GM12878 (cell line): ENCODE results near the gene FAM81A. TPM values are rescaled to one million over a fixed set of nuclear protein-coding genes. Genes with fewer than 3 reads are reported as not detected.
A peak's percentile ranks its signal among the peaks of the same experiment; 100 is the strongest.

Experiments used
- CHD1 ChIP-seq: IDR thresholded peaks from 2 replicates; pipeline ENCODE4 v1.6.1; 2012; ENCODE audit warnings: low read depth, low read length, improper control_type of control experiment
- CHD2 ChIP-seq: IDR thresholded peaks from 2 replicates; pipeline ENCODE4 v1.6.1; 2011; ENCODE audit warnings: low read depth, low read length, improper control_type of control experiment, borderline replicate concordance
- CREB1 ChIP-seq: IDR thresholded peaks from 2 replicates; pipeline ENCODE4 v1.6.1; 2012; ENCODE audit warnings: low read depth, mild to moderate bottlenecking, inconsistent platforms
- HCFC1 ChIP-seq: fragments of 150-350 bp; IDR thresholded peaks from 2 replicates; pipeline ENCODE4 v1.6.1; 2014; ENCODE audit warnings: low read length
- IKZF2 ChIP-seq, 2 experiments: fragments of 450-650 bp; IDR thresholded peaks; 2 replicates each; pipeline ENCODE4 v1.6.1; 2017; ENCODE audit warnings: mild to moderate bottlenecking in 2 of 2, moderate library complexity in 2 of 2
- IRF4 ChIP-seq: IDR thresholded peaks from 2 replicates; pipeline ENCODE4 v1.6.1; 2011; ENCODE audit warnings: low read depth, low read length
- MEF2A ChIP-seq: IDR thresholded peaks from 2 replicates; pipeline ENCODE4 v1.6.1; 2011; ENCODE audit warnings: low read depth, mild to moderate bottlenecking, low read length, moderate library complexity; ENCODE audit not compliant: insufficient read depth
- MTA3 ChIP-seq: IDR thresholded peaks from 2 replicates; pipeline ENCODE4 v1.6.1; 2012; ENCODE audit warnings: low read length, inconsistent platforms, borderline replicate concordance
- PKNOX1 ChIP-seq: fragments of 450-650 bp; IDR thresholded peaks from 2 replicates; pipeline ENCODE4 v1.6.1; 2016; ENCODE audit warnings: mild to moderate bottlenecking
- RAD21 ChIP-seq: IDR thresholded peaks from 2 replicates; pipeline ENCODE4 v1.6.1; 2011; ENCODE audit warnings: mild to moderate bottlenecking, low read depth, low read length, moderate library complexity; ENCODE audit not compliant: insufficient read depth
- SREBF2 ChIP-seq: IDR thresholded peaks from 2 replicates; pipeline ENCODE4 v1.6.1; 2012; ENCODE audit warnings: mild to moderate bottlenecking, low read length
- TCF3 ChIP-seq: IDR thresholded peaks from 2 replicates; pipeline ENCODE4 v1.6.1; 2012; ENCODE audit warnings: low read depth, mild to moderate bottlenecking, low read length, borderline replicate concordance; ENCODE audit not compliant: insufficient read depth
- polyA plus RNA-seq, 11 experiments: library from polyadenylated mRNA; depleted of rRNA in 4 of 11; unstranded in 6 of 11; stranded (reverse) in 5 of 11; fragments of >200 nt; fragmentation: Nextera tagmentation in 4 of 11; fragmentation: Illumina TruSeq in 1 of 11; extraction: Ambion mirVana in 4 of 11; extraction: Trizol in 1 of 11; gene quantifications; 1 replicate in 1 of 11; 2 replicates in 10 of 11; pipeline versions ENCODE4 v1.2.1 to v1.2.3, GENCODE V29; 2011 to 2016; ENCODE audit warnings: inconsistent platforms in 2 of 11, missing spikeins in 2 of 11, low read depth in 1 of 11
- total RNA-seq, 4 experiments: library from RNA; depleted of rRNA in 3 of 4; stranded (reverse); fragments of >200 nt in 3 of 4; fragmentation: Illumina TruSeq in 1 of 4; extraction: Trizol in 1 of 4; gene quantifications; 2 replicates each; pipeline versions ENCODE4 v1.2.1 to v1.2.3, GENCODE V29; 2013 to 2021
- TF ChIP-seq, protein P1 (sequence below): IDR thresholded peaks from 2 replicates; pipeline ENCODE4 v1.6.1; 2012; ENCODE audit warnings: mild to moderate bottlenecking, low read depth, low read length
- TF ChIP-seq, protein P2 (sequence below): fragments of 450-650 bp; IDR thresholded peaks from 2 replicates; pipeline ENCODE4 v1.6.1; 2017; ENCODE audit warnings: mild to moderate bottlenecking, low read depth, inconsistent platforms; ENCODE audit not compliant: poor library complexity, severe bottlenecking
- TF ChIP-seq, protein P3 (sequence below): IDR thresholded peaks from 2 replicates; pipeline ENCODE4 v1.6.1; 2012; ENCODE audit warnings: low read length, inconsistent platforms
- TF ChIP-seq, protein P4 (sequence below): fragments of 450-650 bp; IDR thresholded peaks from 2 replicates; pipeline ENCODE4 v1.6.1; 2016; ENCODE audit warnings: mild to moderate bottlenecking, moderate library complexity, borderline replicate concordance
- TF ChIP-seq, protein P5 (sequence below): IDR thresholded peaks from 2 replicates; pipeline ENCODE4 v1.6.1; 2012; ENCODE audit warnings: low read depth, low read length, improper control_type of control experiment

The FAM81A gene
- total and polyA plus RNA-seq, 10 of the 15 experiments (the other 5 are each of a cell fraction or from before 2014, with no cell fraction given) = 0.18 to 34.5 (median 16.2) TPM

GRCh38 chr15:59406446-59406845, 31.5 kb upstream of the FAM81A start (continued):
- TF ChIP-seq, protein P1, sequence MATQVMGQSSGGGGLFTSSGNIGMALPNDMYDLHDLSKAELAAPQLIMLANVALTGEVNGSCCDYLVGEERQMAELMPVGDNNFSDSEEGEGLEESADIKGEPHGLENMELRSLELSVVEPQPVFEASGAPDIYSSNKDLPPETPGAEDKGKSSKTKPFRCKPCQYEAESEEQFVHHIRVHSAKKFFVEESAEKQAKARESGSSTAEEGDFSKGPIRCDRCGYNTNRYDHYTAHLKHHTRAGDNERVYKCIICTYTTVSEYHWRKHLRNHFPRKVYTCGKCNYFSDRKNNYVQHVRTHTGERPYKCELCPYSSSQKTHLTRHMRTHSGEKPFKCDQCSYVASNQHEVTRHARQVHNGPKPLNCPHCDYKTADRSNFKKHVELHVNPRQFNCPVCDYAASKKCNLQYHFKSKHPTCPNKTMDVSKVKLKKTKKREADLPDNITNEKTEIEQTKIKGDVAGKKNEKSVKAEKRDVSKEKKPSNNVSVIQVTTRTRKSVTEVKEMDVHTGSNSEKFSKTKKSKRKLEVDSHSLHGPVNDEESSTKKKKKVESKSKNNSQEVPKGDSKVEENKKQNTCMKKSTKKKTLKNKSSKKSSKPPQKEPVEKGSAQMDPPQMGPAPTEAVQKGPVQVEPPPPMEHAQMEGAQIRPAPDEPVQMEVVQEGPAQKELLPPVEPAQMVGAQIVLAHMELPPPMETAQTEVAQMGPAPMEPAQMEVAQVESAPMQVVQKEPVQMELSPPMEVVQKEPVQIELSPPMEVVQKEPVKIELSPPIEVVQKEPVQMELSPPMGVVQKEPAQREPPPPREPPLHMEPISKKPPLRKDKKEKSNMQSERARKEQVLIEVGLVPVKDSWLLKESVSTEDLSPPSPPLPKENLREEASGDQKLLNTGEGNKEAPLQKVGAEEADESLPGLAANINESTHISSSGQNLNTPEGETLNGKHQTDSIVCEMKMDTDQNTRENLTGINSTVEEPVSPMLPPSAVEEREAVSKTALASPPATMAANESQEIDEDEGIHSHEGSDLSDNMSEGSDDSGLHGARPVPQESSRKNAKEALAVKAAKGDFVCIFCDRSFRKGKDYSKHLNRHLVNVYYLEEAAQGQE = no peak
- no peak for TF ChIP-seq IKZF2 (IDR thresholded peaks at IDR 0.05)
- no peak for TF ChIP-seq IRF4
- no peak for TF ChIP-seq CHD1
- TF ChIP-seq, protein P2, sequence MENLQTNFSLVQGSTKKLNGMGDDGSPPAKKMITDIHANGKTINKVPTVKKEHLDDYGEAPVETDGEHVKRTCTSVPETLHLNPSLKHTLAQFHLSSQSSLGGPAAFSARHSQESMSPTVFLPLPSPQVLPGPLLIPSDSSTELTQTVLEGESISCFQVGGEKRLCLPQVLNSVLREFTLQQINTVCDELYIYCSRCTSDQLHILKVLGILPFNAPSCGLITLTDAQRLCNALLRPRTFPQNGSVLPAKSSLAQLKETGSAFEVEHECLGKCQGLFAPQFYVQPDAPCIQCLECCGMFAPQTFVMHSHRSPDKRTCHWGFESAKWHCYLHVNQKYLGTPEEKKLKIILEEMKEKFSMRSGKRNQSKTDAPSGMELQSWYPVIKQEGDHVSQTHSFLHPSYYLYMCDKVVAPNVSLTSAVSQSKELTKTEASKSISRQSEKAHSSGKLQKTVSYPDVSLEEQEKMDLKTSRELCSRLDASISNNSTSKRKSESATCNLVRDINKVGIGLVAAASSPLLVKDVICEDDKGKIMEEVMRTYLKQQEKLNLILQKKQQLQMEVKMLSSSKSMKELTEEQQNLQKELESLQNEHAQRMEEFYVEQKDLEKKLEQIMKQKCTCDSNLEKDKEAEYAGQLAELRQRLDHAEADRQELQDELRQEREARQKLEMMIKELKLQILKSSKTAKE = peak; percentile 30
- peak; percentile 86 for TF ChIP-seq MEF2A
- TF ChIP-seq, protein P3, sequence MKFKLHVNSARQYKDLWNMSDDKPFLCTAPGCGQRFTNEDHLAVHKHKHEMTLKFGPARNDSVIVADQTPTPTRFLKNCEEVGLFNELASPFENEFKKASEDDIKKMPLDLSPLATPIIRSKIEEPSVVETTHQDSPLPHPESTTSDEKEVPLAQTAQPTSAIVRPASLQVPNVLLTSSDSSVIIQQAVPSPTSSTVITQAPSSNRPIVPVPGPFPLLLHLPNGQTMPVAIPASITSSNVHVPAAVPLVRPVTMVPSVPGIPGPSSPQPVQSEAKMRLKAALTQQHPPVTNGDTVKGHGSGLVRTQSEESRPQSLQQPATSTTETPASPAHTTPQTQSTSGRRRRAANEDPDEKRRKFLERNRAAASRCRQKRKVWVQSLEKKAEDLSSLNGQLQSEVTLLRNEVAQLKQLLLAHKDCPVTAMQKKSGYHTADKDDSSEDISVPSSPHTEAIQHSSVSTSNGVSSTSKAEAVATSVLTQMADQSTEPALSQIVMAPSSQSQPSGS = peak; percentile 66; the same call in 1 of the 2 replicates
- no peak for TF ChIP-seq SREBF2
- no peak for TF ChIP-seq PKNOX1
- TF ChIP-seq, protein P4, sequence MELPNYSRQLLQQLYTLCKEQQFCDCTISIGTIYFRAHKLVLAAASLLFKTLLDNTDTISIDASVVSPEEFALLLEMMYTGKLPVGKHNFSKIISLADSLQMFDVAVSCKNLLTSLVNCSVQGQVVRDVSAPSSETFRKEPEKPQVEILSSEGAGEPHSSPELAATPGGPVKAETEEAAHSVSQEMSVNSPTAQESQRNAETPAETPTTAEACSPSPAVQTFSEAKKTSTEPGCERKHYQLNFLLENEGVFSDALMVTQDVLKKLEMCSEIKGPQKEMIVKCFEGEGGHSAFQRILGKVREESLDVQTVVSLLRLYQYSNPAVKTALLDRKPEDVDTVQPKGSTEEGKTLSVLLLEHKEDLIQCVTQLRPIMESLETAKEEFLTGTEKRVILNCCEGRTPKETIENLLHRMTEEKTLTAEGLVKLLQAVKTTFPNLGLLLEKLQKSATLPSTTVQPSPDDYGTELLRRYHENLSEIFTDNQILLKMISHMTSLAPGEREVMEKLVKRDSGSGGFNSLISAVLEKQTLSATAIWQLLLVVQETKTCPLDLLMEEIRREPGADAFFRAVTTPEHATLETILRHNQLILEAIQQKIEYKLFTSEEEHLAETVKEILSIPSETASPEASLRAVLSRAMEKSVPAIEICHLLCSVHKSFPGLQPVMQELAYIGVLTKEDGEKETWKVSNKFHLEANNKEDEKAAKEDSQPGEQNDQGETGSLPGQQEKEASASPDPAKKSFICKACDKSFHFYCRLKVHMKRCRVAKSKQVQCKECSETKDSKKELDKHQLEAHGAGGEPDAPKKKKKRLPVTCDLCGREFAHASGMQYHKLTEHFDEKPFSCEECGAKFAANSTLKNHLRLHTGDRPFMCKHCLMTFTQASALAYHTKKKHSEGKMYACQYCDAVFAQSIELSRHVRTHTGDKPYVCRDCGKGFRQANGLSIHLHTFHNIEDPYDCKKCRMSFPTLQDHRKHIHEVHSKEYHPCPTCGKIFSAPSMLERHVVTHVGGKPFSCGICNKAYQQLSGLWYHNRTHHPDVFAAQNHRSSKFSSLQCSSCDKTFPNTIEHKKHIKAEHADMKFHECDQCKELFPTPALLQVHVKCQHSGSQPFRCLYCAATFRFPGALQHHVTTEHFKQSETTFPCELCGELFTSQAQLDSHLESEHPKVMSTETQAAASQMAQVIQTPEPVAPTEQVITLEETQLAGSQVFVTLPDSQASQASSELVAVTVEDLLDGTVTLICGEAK = no peak
- TF ChIP-seq TCF3 = no peak
- TF ChIP-seq, protein P5, sequence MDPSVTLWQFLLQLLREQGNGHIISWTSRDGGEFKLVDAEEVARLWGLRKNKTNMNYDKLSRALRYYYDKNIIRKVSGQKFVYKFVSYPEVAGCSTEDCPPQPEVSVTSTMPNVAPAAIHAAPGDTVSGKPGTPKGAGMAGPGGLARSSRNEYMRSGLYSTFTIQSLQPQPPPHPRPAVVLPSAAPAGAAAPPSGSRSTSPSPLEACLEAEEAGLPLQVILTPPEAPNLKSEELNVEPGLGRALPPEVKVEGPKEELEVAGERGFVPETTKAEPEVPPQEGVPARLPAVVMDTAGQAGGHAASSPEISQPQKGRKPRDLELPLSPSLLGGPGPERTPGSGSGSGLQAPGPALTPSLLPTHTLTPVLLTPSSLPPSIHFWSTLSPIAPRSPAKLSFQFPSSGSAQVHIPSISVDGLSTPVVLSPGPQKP = no peak
- TF ChIP-seq HCFC1 = no peak
- no peak; the same call in 1 of the 2 replicates for TF ChIP-seq MTA3
- TF ChIP-seq CHD2 = no peak
- TF ChIP-seq CREB1 = peak; percentile 19; the same call in 1 of the 2 replicates
- TF ChIP-seq RAD21 = no peak
